H1 (cell line): ENCODE results near the gene RUFY4. TPM values are rescaled to one million over a fixed set of nuclear protein-coding genes. Genes with fewer than 3 reads are reported as not detected.

Source experiments
- CTCF ChIA-PET: fragments of 300-600 bp; sonication (Branson Sonifier 250); formaldehyde crosslinking; loops from one replicate; lab custom pipeline; 2021; ENCODE audit not compliant: partially characterized antibody; lab: Charles Lee
- POLR2A ChIA-PET: fragments of 300-600 bp; sonication (Branson Sonifier 250); formaldehyde crosslinking; loops from one replicate; lab custom pipeline; 2021; ENCODE audit warnings: inconsistent platforms; ENCODE audit not compliant: partially characterized antibody; lab: Charles Lee
- DNase-seq, 2 experiments: peaks; one replicate each; pipeline versions ENCODE4 v3.0.0 to v3.0.0-alpha.2; 2010 to 2022; ENCODE audit warnings: low spot score in 2 of 2, low read depth in 1 of 2, mixed read lengths in 1 of 2
- FAIRE-seq: peaks from 2 replicates; lab custom pipeline; 2011; peaks lifted over from hg19 to GRCh38; lab: Jason Lieb, UNC
- H2AFZ ChIP-seq: 2 replicates; pipeline ENCODE4 v1.8.1; 2012; ENCODE audit warnings: low read length, inconsistent platforms
- H2AK5ac ChIP-seq: 2 replicates; pipeline ENCODE4 v1.6.1; 2013; ENCODE audit warnings: low read depth, low read length
- H2BK120ac ChIP-seq: replicated peaks from 2 replicates; pipeline ENCODE3; 2013; ENCODE audit warnings: low read depth, low read length, inconsistent platforms
- H2BK12ac ChIP-seq: 2 replicates; pipeline ENCODE4 v1.6.1; 2013; ENCODE audit warnings: low read depth, low read length
- H2BK15ac ChIP-seq: 2 replicates; pipeline ENCODE4 v1.6.1; 2013; ENCODE audit warnings: low read length
- H2BK20ac ChIP-seq: 2 replicates; pipeline ENCODE4 v1.6.1; 2013; ENCODE audit warnings: low read length
- H2BK5ac ChIP-seq: 2 replicates; pipeline ENCODE4 v1.6.1; 2013; ENCODE audit warnings: low read depth, low read length
- H3K14ac ChIP-seq: 2 replicates; pipeline ENCODE4 v1.6.1; 2013; ENCODE audit warnings: inconsistent platforms; ENCODE audit not compliant: insufficient read length
- H3K18ac ChIP-seq: 2 replicates; pipeline ENCODE4 v1.6.1; 2013; ENCODE audit warnings: low read length; ENCODE audit errors: extremely low read depth
- H3K23ac ChIP-seq: 2 replicates; pipeline ENCODE4 v1.6.1; 2013; ENCODE audit warnings: inconsistent platforms; ENCODE audit not compliant: insufficient read length
- H3K23me2 ChIP-seq: 2 replicates; pipeline ENCODE4 v1.6.1; 2013; ENCODE audit warnings: low read depth, low read length
- H3K27ac ChIP-seq: 2 replicates; pipeline ENCODE4 v1.6.1; 2011; ENCODE audit warnings: low read depth, low read length, inconsistent platforms
- H3K27me3 ChIP-seq, 4 experiments: replicated peaks in 1 of 4; 1 replicate in 1 of 4; 2 replicates in 3 of 4; pipeline versions ENCODE4 v1.6.1 to v1.8.1; 2011 to 2013; ENCODE audit warnings: low read length in 3 of 4, mild to moderate bottlenecking in 3 of 4, inconsistent platforms in 2 of 4, mixed read lengths in 2 of 4, moderate library complexity in 1 of 4; ENCODE audit not compliant: control insufficient read depth in 3 of 4, insufficient read depth in 3 of 4; ENCODE audit errors: extremely low read depth in 1 of 4
- H3K36me3 ChIP-seq, 4 experiments: 2 replicates each; pipeline versions ENCODE4 v1.6.1 to v1.8.1; 2011 to 2013; ENCODE audit warnings: mild to moderate bottlenecking in 4 of 4, low read length in 3 of 4, moderate library complexity in 2 of 4, control low read depth in 1 of 4, inconsistent platforms in 1 of 4; ENCODE audit not compliant: insufficient read depth in 4 of 4, control insufficient read depth in 2 of 4
- H3K4ac ChIP-seq: replicated peaks from 2 replicates; pipeline ENCODE3; 2013; ENCODE audit warnings: low read length, low read depth, mixed read lengths, inconsistent platforms; ENCODE audit not compliant: insufficient read length
- H3K4me1 ChIP-seq, 4 experiments: replicated peaks in 1 of 4; 1 replicate in 1 of 4; 2 replicates in 3 of 4; pipeline versions ENCODE4 v1.6.1 to v1.8.1; 2011 to 2013; ENCODE audit warnings: low read length in 3 of 4, inconsistent platforms in 2 of 4, mixed read lengths in 1 of 4; ENCODE audit not compliant: insufficient read depth in 4 of 4, control insufficient read depth in 3 of 4
- H3K4me2 ChIP-seq, 2 experiments: 2 replicates each; pipeline versions ENCODE4 v1.6.1 to v1.8.1; 2011 to 2013; ENCODE audit warnings: low read depth in 2 of 2, low read length in 2 of 2, control low read depth in 1 of 2, inconsistent platforms in 1 of 2, mild to moderate bottlenecking in 1 of 2; ENCODE audit not compliant: insufficient read depth in 1 of 2
- H3K4me3 ChIP-seq, 4 experiments: fragments of 200-600, 300-600 bp in 1 of 4; sonication (generic), shearing (Covaris generic), sonication (Bioruptor Twin) in 1 of 4; 2 replicates each; pipeline versions ENCODE4 v1.5.1 to v1.8.1; 2011 to 2016; ENCODE audit warnings: low read length in 4 of 4, low read depth in 3 of 4, control low read depth in 2 of 4, inconsistent platforms in 2 of 4, mild to moderate bottlenecking in 2 of 4, mixed read lengths in 1 of 4, moderate library complexity in 1 of 4; ENCODE audit not compliant: insufficient read depth in 2 of 4; ENCODE audit errors: extremely low read depth in 1 of 4
- H3K56ac ChIP-seq: replicated peaks from 2 replicates; pipeline ENCODE3; 2013; ENCODE audit warnings: low read depth, mild to moderate bottlenecking, mixed read lengths, low read length, inconsistent platforms; ENCODE audit not compliant: insufficient read length
- H3K79me1 ChIP-seq: 2 replicates; pipeline ENCODE4 v1.6.1; 2013; ENCODE audit warnings: low read depth, low read length, control low read depth
- H3K79me2 ChIP-seq, 2 experiments: 2 replicates each; pipeline versions ENCODE4 v1.6.1 to v1.8.1; 2012 to 2013; ENCODE audit warnings: low read length in 2 of 2, mild to moderate bottlenecking in 2 of 2, inconsistent platforms in 1 of 2; ENCODE audit not compliant: insufficient read depth in 2 of 2, control insufficient read depth in 1 of 2
- H3K9ac ChIP-seq, 4 experiments: replicated peaks in 1 of 4; 1 replicate in 1 of 4; 2 replicates in 3 of 4; pipeline versions ENCODE4 v1.6.1 to v1.8.1; 2011 to 2013; ENCODE audit warnings: low read depth in 3 of 4, low read length in 3 of 4, control low read depth in 2 of 4, mild to moderate bottlenecking in 2 of 4, moderate library complexity in 2 of 4, inconsistent platforms in 1 of 4; ENCODE audit errors: extremely low read depth in 1 of 4
- H3K9me3 ChIP-seq, 2 experiments: 2 replicates each; pipeline versions ENCODE4 v1.6.1 to v1.8.1; 2012 to 2013; ENCODE audit warnings: mild to moderate bottlenecking in 2 of 2, moderate library complexity in 2 of 2, control low read depth in 1 of 2, inconsistent platforms in 1 of 2, low read depth in 1 of 2, low read length in 1 of 2, mixed read lengths in 1 of 2; ENCODE audit not compliant: insufficient read depth in 2 of 2
- H4K20me1 ChIP-seq, 2 experiments: replicated peaks in 1 of 2; 2 replicates each; pipeline versions ENCODE3 to v1.8.1; 2011 to 2013; ENCODE audit warnings: inconsistent platforms in 2 of 2, low read length in 2 of 2, mild to moderate bottlenecking in 1 of 2; ENCODE audit not compliant: insufficient read depth in 2 of 2, control insufficient read depth in 1 of 2
- H4K5ac ChIP-seq: 2 replicates; pipeline ENCODE4 v1.6.1; 2013; ENCODE audit warnings: low read length, low read depth, mixed read lengths, inconsistent platforms; ENCODE audit not compliant: insufficient read length
- H4K8ac ChIP-seq: 2 replicates; pipeline ENCODE4 v1.8.0; 2013; ENCODE audit warnings: mild to moderate bottlenecking, moderate library complexity, low read length, inconsistent platforms; ENCODE audit not compliant: insufficient read depth; ENCODE audit errors: extremely low read depth
- H4K91ac ChIP-seq: replicated peaks from 2 replicates; pipeline ENCODE3; 2013; ENCODE audit warnings: low read length, mixed read lengths, inconsistent platforms; ENCODE audit not compliant: insufficient read length
- ASH2L ChIP-seq: fragments of 200-600, 300-600 bp; sonication (generic); IDR thresholded peaks from one replicate; pipeline ENCODE4 v1.7.1; 2017; ENCODE audit warnings: low read length
- ATF3 ChIP-seq: IDR thresholded peaks from 2 replicates; pipeline ENCODE4 v1.6.1; 2011; ENCODE audit warnings: low read depth, mild to moderate bottlenecking, low read length; ENCODE audit not compliant: insufficient read depth
- CHD1 ChIP-seq: IDR thresholded peaks from 2 replicates; pipeline ENCODE4 v1.6.1; 2012; ENCODE audit warnings: low read depth, low read length, improper control_type of control experiment
- CHD2 ChIP-seq: IDR thresholded peaks from 2 replicates; pipeline ENCODE4 v1.6.1; 2012; ENCODE audit warnings: low read length, improper control_type of control experiment
- EGR1 ChIP-seq: IDR thresholded peaks from 2 replicates; pipeline ENCODE4 v1.6.1; 2011; ENCODE audit warnings: low read depth, low read length, borderline replicate concordance
- FOSL1 ChIP-seq: IDR thresholded peaks from 2 replicates; pipeline ENCODE4 v1.6.1; 2011; ENCODE audit warnings: mild to moderate bottlenecking, low read depth, low read length, moderate library complexity; ENCODE audit not compliant: insufficient read depth
- HDAC6 ChIP-seq: IDR thresholded peaks from one replicate; pipeline ENCODE4 v1.7.1; 2012; ENCODE audit warnings: low read depth, mild to moderate bottlenecking, inconsistent platforms, low read length, moderate library complexity
- KDM5A ChIP-seq: fragments of 200-600 bp; IDR thresholded peaks from 2 replicates; pipeline ENCODE4 v1.7.1; 2012; ENCODE audit warnings: mild to moderate bottlenecking, low read length, inconsistent platforms, mixed read lengths
- POU5F1 ChIP-seq: IDR thresholded peaks from 2 replicates; pipeline ENCODE4 v1.6.1; 2011; ENCODE audit warnings: low read depth, mild to moderate bottlenecking, low read length, moderate library complexity
- RFX5 ChIP-seq: IDR thresholded peaks from 2 replicates; pipeline ENCODE4 v1.6.1; 2011; ENCODE audit warnings: low read depth, low read length, improper control_type of control experiment, borderline replicate concordance
- RNF2 ChIP-seq: fragments of 200-900, 300-1000 bp; sonication (generic); IDR thresholded peaks from 2 replicates; pipeline ENCODE4 v1.7.1; 2016; ENCODE audit warnings: borderline replicate concordance, low read depth, mild to moderate bottlenecking, antibody characterized with exemption, low read length; ENCODE audit not compliant: poor library complexity, severe bottlenecking; ENCODE audit errors: missing control alignments
- SIX5 ChIP-seq: IDR thresholded peaks from 2 replicates; pipeline ENCODE4 v1.6.1; 2011; ENCODE audit warnings: mild to moderate bottlenecking, low read depth, low read length
- WGBS, 2 experiments: shearing (Covaris generic) in 1 of 2; methylation state at CpG; one replicate each; pipeline versions ENCODE4 v1.1.6 to v1.1.7; 2013 to 2015; ENCODE audit warnings: low lambda C conversion rate in 2 of 2, mixed read lengths in 2 of 2, inconsistent platforms in 1 of 2, low coverage in 1 of 2, missing lambda C conversion rate in 1 of 2; ENCODE audit not compliant: insufficient replicate concordance in 2 of 2, insufficient coverage in 1 of 2, insufficient read length in 1 of 2; ENCODE audit errors: extremely low coverage in 1 of 2, missing lambda C conversion rate in 1 of 2; 5-methylcytosine and 5-hydroxymethylcytosine counted together
- polyA plus RNA-seq, 7 experiments: library from polyadenylated mRNA; depleted of rRNA in 3 of 7; stranded (reverse) in 5 of 7; unstranded in 2 of 7; fragments of >200 nt in 5 of 7; fragments of 200-250 nt in 2 of 7; gene quantifications; 1 replicate in 5 of 7; 2 replicates in 1 of 7; 4 replicates in 1 of 7; pipeline versions ENCODE4 v1.2.1 to v1.2.3, GENCODE V29; 2011 to 2013; ENCODE audit warnings: missing spikeins in 2 of 7, mixed read lengths in 2 of 7
- total RNA-seq: library from RNA; stranded (reverse); fragmentation: NEBNext Ultra II Directional; extraction: Animal tissue kit (Norgen Biotek cat#: 25700); gene quantifications from 2 replicates; pipeline ENCODE4 v1.2.1, GENCODE V29; 2021

The RUFY4 gene
- total and polyA plus RNA-seq, 2 of the 8 experiments (the other 6 are each of a cell fraction or from before 2014, with no cell fraction given), result 0.32 to 0.38 TPM

- Histone ChIP-seq H2AK5ac (no peak overlapping the region), H2BK20ac (no peak overlapping the region), H2BK5ac (no peak overlapping the region), H4K20me1 (no peaks in the 10 kb centered on the region), H3K36me3 (no peaks in the 10 kb centered on the region), H4K5ac (no peak overlapping the region), H3K23ac (no peak overlapping the region), H3K9me3 (no peaks in the 10 kb centered on the region), H3K4me3 (no peak overlapping the region), H3K4ac (no peak overlapping the region), H3K23me2 (no peaks in the 10 kb centered on the region; the same call in 1 of the 2 replicates), H4K8ac (no peak overlapping the region), H2AFZ (no peak overlapping the region), H3K14ac (no peak overlapping the region), H3K79me1 (no peaks in the 10 kb centered on the region), H3K18ac (no peak overlapping the region), H3K27ac (no peak overlapping the region), H3K79me2 (no peaks in the 10 kb centered on the region), H3K9ac (no peak overlapping the region), H4K91ac (no peak overlapping the region), H2BK12ac (no peak overlapping the region), H3K56ac (no peak overlapping the region), H2BK15ac (no peak overlapping the region), H3K4me2 (no peak overlapping the region), H2BK120ac (no peak overlapping the region), H3K4me1 (no peaks in the 10 kb centered on the region), H3K27me3 (no peaks in the 10 kb centered on the region)
- POLR2A ChIA-PET, result interaction anchor here (0.6 kb wide), 1 partner anchor 142 kb away, joined by 3 read pairs; no protein-coding TSS in a partner anchor
- no peak for FAIRE-seq
- WGBS, 2 experiments, result 79% methylated on average over 7 of the region's 8 CpGs; no CpG with 5 or more reads in 1 of the 2 experiments
- no peak for DNase-seq
- CTCF ChIA-PET, result interaction anchor here (0.8 to 1.2 kb wide), 2 partner anchors 13 to 21 kb away, joined by 3 read pairs; partner anchors contain the start of gene RUFY4
- no peak for TF ChIP-seq CHD1
- no peak for TF ChIP-seq SIX5
- no peak for TF ChIP-seq FOSL1
- no peak for TF ChIP-seq ASH2L
- no peak for TF ChIP-seq ATF3
- TF ChIP-seq EGR1, result no peak
- no peak for TF ChIP-seq HDAC6
- no peak for TF ChIP-seq KDM5A
- TF ChIP-seq POU5F1, result no peak
- no peak for TF ChIP-seq RNF2
- TF ChIP-seq CHD2, result no peak
- TF ChIP-seq RFX5, result no peak
Observed at GRCh38 chr2:218089259-218089658, 20.2 kb downstream of the RUFY4 start.
